Measurements from ENCODE around the gene SETD7.

GRCh38 chr4:139501927-139502899, 53.8 kb downstream of the SETD7 start:
- no peak for TF ChIP-seq TAF1 (IDR thresholded peaks at IDR 0.05; ENCODE audit: borderline replicate concordance, insufficient read depth, low read length)
- TF ChIP-seq POLR2AphosphoS5 (IDR thresholded peaks at IDR 0.05; ENCODE audit: low read depth, low read length), result no peak
- TF ChIP-seq, protein P1, sequence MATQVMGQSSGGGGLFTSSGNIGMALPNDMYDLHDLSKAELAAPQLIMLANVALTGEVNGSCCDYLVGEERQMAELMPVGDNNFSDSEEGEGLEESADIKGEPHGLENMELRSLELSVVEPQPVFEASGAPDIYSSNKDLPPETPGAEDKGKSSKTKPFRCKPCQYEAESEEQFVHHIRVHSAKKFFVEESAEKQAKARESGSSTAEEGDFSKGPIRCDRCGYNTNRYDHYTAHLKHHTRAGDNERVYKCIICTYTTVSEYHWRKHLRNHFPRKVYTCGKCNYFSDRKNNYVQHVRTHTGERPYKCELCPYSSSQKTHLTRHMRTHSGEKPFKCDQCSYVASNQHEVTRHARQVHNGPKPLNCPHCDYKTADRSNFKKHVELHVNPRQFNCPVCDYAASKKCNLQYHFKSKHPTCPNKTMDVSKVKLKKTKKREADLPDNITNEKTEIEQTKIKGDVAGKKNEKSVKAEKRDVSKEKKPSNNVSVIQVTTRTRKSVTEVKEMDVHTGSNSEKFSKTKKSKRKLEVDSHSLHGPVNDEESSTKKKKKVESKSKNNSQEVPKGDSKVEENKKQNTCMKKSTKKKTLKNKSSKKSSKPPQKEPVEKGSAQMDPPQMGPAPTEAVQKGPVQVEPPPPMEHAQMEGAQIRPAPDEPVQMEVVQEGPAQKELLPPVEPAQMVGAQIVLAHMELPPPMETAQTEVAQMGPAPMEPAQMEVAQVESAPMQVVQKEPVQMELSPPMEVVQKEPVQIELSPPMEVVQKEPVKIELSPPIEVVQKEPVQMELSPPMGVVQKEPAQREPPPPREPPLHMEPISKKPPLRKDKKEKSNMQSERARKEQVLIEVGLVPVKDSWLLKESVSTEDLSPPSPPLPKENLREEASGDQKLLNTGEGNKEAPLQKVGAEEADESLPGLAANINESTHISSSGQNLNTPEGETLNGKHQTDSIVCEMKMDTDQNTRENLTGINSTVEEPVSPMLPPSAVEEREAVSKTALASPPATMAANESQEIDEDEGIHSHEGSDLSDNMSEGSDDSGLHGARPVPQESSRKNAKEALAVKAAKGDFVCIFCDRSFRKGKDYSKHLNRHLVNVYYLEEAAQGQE (IDR thresholded peaks at IDR 0.05; ENCODE audit: insufficient read depth in 1 of 2, low read depth in 2 of 2, low read length in 2 of 2), result no peak
